Measurements from ENCODE around the gene TOB1.
A peak's percentile ranks its signal among the peaks of the same experiment; 100 is the strongest.
"Not testable (repeated sequence)": the region's sequence is repeated elsewhere in the genome, so short reads cannot be mapped to it uniquely, and the experiment has no call there.

Gene TOB1

DNA sequence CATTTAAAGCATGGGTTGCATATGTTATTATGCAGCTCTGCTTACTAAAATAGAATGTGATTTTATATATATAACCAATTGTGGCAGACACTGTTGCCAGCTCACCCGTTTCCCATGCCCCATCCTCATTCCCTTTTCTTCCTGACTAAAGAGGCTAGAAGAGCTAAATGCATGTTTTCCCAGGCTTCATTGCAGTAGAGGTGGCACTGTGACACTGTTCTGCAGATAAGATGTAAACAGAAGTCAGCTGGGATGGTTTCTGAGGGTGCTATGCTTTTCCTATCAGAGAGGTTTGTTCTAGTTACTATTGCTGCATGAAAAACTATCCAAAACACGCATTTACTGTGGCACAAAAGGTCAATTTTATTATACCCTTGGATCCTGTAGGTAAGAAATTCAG, 5.7 kb upstream of the TOB1 start:
- DNase-seq (ENCODE audit: extremely low read depth in 1 of 2, low read depth in 1 of 2) = no peak

- no peak for DNase-seq (ENCODE audit: extremely low read depth in 1 of 2, low read depth in 1 of 2)
These were observed 5.2 kb upstream of the TOB1 start for GRCh38 chr17:50871364-50871763.

- DNase-seq (ENCODE audit: extremely low read depth in 1 of 2, low read depth in 1 of 2) = no peak
These were observed 2.4 kb upstream of the TOB1 start for GRCh38 chr17:50868602-50869001.

GRCh38 chr17:50868140-50868438, 1.9 kb upstream of the TOB1 start:
- DNase-seq (ENCODE audit: extremely low read depth in 1 of 2, low read depth in 1 of 2) = no peak

- DNase-seq (ENCODE audit: extremely low read depth in 1 of 2, low read depth in 1 of 2) = peak; percentile 50 to 62
These were observed 1.4 kb upstream of the TOB1 start for GRCh38 chr17:50867363-50868139.

DNA sequence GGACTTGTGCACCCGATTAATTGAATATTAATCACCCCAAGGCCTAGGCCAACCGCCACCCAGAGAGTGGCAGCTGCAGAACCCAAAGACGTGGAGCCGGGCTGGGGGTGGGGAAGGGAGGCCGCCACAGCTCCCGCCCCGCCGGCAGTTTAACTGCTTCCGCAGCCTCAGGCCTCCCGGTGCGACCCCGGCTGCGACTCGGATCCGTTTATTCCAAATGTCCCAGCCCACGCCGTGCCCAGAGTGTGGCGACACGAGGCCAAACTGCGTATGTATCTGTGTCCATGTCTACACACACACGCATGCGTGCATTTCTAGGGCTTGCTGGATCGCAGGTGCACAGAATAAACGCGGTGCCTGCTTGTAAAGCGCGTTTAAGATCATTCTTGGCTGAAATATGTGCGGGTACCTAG, 802 bp upstream of the TOB1 start:
- DNase-seq (ENCODE audit: extremely low read depth in 1 of 2, low read depth in 1 of 2) = peak in 1 of 2 donors; percentile 44

- no peak for DNase-seq (ENCODE audit: extremely low read depth in 1 of 2, low read depth in 1 of 2)
These were observed 290 bp downstream of the TOB1 start for GRCh38 chr17:50865868-50866260.

DNA sequence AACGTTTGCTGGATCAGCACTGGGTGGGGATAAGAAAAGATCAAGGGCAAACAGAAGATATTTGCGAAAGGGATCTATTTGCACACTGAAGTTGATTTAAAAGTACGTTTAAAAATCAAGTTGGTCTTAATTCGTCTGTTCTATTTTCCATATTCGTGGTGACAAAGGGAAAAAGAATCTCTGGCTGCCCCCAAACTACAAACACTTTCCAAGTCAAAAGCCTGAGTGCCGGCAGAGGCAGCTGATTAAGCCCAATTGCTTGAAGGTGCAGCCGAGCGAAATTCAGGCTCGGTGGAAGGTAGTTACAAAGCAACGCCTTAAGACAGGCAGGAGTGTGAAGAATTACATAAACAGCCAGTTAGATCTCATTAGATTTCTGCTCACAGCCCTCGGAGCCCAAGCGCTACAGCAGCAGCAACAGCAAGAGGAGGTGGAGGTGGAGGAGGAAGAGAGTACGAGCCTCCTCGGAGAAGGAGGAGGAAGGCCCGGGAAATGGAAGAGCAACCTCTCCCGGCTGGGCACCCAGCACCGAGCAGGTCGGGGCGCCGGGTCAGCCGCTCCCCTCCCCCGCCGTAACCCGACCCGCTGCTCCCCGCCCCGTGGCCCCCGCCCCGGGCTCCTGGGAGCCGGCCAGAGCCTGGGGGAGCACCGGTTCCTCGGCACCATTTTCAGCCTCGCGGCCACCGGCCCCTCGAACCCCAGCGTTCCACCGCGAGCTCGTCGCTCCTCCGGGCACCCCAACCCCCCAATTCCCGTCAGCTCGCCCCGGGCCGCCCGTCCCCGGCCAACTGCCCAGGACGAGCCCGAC, 890 bp downstream of the TOB1 start:
- DNase-seq (ENCODE audit: extremely low read depth in 1 of 2, low read depth in 1 of 2) = peak; percentile 21 to 30

DNA sequence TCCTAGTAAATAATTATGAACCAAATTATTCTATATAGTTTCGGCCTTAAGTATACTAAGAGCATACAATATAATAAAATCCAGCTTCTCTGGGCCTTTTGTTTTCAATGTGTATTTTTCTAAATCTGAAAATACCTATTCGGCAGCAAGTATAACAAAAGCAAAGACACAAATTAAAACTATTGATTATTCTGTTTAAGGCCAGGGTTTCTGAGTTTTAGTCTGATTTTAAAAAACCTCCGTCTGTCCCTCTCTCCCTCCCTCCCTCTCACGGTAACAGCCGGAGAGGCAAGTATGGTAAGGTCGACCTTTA, 1.5 kb downstream of the TOB1 start:
- DNase-seq (ENCODE audit: extremely low read depth in 1 of 2, low read depth in 1 of 2) = no peak

DNA sequence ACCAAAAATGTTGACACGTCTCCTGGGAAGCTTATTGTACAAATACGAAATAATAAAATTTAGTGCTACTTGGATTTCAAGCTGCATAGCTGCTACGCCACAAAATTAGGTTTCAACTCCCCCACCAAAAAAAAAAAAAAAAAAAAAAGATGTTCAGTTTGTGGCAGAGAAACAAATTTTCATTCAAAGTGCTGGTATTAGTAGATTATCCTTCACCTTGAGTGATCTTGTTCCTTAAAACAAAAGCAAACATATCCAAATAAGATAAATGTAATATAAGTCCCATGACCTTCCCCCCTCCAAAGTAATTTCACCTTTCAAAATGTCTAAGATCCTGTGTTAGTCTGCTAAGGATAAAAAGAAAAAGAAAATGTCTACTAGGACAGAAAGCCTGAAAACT, 2.2 kb downstream of the TOB1 start:
- DNase-seq (ENCODE audit: extremely low read depth in 1 of 2, low read depth in 1 of 2) = no peak

DNA sequence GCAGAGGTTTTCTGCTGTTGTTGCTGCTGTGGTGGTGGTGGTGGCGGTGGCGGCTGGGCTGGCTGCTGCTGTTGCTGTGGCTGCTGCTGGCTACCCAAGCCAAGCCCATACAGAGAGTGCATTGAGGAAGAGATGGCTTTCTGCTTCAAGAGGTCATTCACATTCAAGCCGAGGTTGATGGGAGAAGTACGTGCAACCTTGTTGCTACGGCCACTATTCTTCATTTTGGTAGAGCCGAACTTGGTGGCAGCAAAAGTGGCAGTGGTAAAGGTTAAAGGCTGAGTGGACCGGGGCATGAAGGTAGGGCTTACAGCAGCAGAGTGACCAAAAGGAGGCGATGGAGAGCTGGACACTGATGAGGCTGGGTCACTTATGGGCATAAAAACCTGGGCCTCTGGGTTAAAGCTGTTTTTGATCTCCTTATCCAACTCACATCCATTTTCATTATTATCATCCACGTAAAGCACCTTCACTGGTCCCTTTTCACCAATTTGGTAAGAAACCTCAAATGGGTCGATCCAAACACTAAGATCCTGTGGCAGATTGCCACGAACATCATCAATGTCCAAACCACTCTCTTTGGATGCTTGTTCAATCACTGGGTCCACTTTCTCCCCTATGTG, 2.8 kb downstream of the TOB1 start:
- no peak for DNase-seq (ENCODE audit: extremely low read depth in 1 of 2, low read depth in 1 of 2)

- no peak for DNase-seq (ENCODE audit: extremely low read depth in 1 of 2, low read depth in 1 of 2)
These were observed 4.2 kb downstream of the TOB1 start for GRCh38 chr17:50861822-50862528.

DNA sequence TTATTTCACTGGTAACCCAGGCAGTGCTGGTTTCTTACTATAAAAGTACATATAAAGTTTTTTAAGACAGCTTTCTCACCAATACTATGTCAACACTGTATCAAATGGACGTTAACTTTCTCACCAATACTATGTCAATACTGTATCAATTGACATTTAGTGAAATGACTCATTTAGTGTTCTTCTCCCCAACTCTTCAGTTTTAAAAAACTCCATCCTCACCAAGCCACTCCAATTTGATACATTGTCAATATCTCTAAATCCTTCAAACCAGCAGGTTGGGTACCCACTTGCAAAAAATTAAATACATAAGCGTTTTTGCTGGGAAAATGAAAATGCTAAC, 4.8 kb downstream of the TOB1 start:
- no peak for DNase-seq (ENCODE audit: extremely low read depth in 1 of 2, low read depth in 1 of 2)

DNA sequence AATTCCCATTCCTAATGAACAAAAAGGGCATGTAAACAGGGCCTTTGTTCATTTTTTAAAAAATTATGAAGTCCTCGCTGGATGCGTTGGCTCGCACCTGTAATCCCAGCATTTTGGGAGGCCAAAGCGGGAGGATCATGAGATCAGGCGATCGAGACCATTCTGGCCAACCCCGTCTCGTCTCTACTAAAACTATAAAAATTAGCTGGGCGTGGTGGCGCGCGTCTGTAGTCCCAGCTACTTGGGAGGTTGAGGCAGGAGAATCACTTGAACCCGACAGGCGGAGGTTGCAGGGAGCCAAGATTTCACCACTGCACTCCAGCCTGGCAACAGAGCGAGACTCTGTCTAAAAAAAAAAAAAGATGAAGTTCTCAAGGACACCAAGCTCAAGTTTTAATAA, 6.4 kb downstream of the TOB1 start:
- DNase-seq (ENCODE audit: extremely low read depth in 1 of 2, low read depth in 1 of 2) = not testable (repeated sequence)

DNA sequence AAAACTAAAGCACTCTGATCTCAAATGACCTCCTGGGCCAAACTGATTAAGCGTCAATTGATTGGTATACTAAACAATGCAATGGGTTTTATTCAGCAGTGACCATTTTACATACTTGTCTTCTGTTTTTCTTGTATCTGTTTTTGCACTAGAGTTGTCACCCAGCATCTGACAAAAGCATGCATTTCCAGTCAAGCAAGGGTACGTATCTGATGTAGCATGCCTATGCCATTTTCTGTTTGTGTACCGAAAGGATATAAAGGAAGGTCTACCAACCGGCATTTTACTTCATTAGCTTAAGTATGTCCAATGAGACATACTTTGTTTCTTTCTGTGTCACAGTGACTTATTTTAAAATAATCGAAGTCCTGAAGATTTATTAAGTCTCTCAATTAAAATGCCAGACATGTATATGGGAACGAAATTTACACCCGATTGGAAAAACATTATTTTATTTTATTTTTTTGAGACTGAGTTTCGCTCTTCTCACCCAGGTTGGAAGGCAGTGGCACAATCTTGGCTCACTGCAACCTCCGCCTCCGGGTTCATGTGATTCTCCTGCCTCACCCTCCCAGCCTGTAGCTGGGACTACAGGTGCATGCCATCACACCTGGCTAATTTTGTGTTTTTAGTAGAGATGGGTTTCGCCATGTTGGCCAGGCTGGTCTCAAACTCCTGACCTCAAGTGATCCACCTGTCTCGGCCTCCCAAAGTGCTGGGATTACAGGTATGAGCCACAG, 7.5 kb downstream of the TOB1 start:
- DNase-seq (ENCODE audit: extremely low read depth in 1 of 2, low read depth in 1 of 2) = no peak

DNA sequence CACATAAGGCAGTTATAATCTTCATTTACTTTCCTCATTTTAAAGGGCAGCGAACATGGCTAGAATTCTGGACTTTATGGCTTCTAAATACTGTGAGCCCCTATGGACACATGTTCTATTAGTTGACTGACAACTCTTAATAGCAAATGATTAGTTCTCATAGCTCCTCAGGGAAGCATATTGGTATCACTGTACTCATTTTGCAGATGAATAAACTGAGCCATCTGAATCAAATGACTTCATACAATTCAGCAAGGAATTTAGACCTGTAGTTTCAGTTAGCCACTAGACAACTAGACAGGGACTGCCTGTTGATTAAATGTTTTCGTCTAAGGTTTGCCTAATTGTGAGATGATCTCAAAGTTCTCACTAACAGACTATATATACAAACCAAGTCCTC, 9.7 kb downstream of the TOB1 start:
- DNase-seq (ENCODE audit: extremely low read depth in 1 of 2, low read depth in 1 of 2) = no peak

DNA sequence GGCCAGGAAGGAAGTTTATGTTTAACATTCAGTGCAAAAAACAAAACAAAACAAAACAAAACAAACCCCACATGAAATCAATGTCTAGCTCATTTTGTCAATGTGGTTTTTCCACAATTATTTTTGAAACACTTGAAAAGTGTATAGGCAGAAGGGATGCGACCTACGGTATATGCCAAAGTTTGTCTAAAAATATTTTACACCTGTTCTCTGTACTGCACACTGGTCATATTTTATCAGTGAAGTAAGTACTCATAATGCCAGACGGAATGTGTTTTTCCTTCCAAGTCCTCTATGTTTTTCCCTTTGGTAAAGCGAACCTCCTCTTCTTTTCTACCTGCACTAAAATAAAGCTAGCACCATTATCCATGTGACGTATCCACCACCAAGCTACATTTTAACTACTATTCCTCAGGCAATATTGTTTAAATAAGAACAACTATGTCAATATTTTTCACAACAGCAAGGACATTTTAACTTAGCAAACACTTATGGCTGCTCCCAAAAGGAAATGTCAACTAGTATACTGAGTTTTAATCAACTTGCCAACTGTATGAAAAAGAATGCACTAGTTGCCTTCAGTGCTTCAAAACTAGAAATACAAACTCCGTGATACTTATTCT, 10.3 kb downstream of the TOB1 start:
- DNase-seq (ENCODE audit: extremely low read depth in 1 of 2, low read depth in 1 of 2) = no peak

GRCh38 chr17:50853781-50854180, 12.4 kb downstream of the TOB1 start:
- no peak for DNase-seq (ENCODE audit: extremely low read depth in 1 of 2, low read depth in 1 of 2)

- no peak for DNase-seq (ENCODE audit: extremely low read depth in 1 of 2, low read depth in 1 of 2)
These were observed 13.0 kb downstream of the TOB1 start for GRCh38 chr17:50853015-50853615.

DNA sequence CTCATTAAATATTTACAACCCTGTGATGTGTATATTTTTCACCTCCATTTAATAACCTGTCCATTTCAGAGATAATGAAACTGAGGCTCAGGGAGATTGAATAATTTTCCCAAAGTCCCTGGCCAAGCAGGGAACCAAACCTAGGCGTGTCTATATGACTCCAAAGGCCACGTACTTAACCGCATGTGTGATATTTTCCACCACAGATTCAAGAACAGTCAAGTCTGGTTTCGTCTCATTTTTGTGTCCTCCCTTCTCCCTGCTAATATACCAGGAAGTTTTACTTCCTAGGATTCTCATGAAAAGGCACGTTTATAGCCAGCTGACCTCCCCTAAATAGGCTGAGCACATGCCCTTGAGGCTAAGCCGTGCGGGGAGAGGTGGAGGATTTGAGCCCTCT, 15.5 kb downstream of the TOB1 start:
- DNase-seq (ENCODE audit: extremely low read depth in 1 of 2, low read depth in 1 of 2) = no peak
